LNCaP clone FGC (cell line): ENCODE measurements around the gene SLC38A6.
"Not testable (repeated sequence)": the region's sequence is repeated elsewhere in the genome, so short reads cannot be mapped to it uniquely, and the experiment has no call there.

Experiments
- DNase-seq: peaks from one replicate; pipeline ENCODE4 v3.0.0-alpha.2; 2011; ENCODE audit warnings: low read depth
- H3K4me3 ChIP-seq: 2 replicates; pipeline ENCODE4 v1.5.1; 2011; ENCODE audit warnings: mild to moderate bottlenecking, low read depth, low read length, control low read depth
- CTCF ChIP-seq: IDR thresholded peaks from 2 replicates; pipeline ENCODE4 v1.5.1; 2012; ENCODE audit warnings: mild to moderate bottlenecking; ENCODE audit not compliant: control insufficient read depth, insufficient read depth; ENCODE audit errors: extremely low read depth

The SLC38A6 gene

GRCh38 chr14:61064210-61064609 is 83.2 kb downstream of the SLC38A6 start:
- no peak overlapping the region for H3K4me3 ChIP-seq
- no peak for DNase-seq
- no peak for TF ChIP-seq CTCF

- H3K4me3 ChIP-seq = no peak overlapping the region
- no peak for DNase-seq
- no peak for TF ChIP-seq CTCF
Observed at GRCh38 chr14:61064856-61065255, 83.8 kb downstream of the SLC38A6 start.

- no peak overlapping the region for H3K4me3 ChIP-seq
- no peak for TF ChIP-seq CTCF
- DNase-seq = peak; percentile 15
Observed at GRCh38 chr14:61065656-61066055, 84.6 kb downstream of the SLC38A6 start.

GRCh38 chr14:61072442-61072841 is 91.4 kb downstream of the SLC38A6 start:
- DNase-seq, H3K4me3 ChIP-seq: not testable (repeated sequence)

GRCh38 chr14:61074852-61075251 is 93.8 kb downstream of the SLC38A6 start:
- no peak for TF ChIP-seq CTCF
- no peak for DNase-seq
- H3K4me3 ChIP-seq = no peak overlapping the region

GRCh38 chr14:61076556-61076955 is 95.5 kb downstream of the SLC38A6 start:
- no peak overlapping the region for H3K4me3 ChIP-seq
- DNase-seq = no peak

GRCh38 chr14:61077437-61077836 is 96.4 kb downstream of the SLC38A6 start:
- TF ChIP-seq CTCF = no peak
- H3K4me3 ChIP-seq = no peak overlapping the region
- no peak for DNase-seq

More at GRCh38 chr14:61076556-61076955, 95.5 kb downstream of the SLC38A6 start:
- TF ChIP-seq CTCF = no peak
